Measurements from ENCODE around the gene TEX9. TPM values are rescaled to one million over a fixed set of nuclear protein-coding genes. Genes with fewer than 3 reads are reported as not detected.

The TEX9 gene
- total RNA-seq, 1 experiment from 2014 or later, result 1.2 TPM

DNA sequence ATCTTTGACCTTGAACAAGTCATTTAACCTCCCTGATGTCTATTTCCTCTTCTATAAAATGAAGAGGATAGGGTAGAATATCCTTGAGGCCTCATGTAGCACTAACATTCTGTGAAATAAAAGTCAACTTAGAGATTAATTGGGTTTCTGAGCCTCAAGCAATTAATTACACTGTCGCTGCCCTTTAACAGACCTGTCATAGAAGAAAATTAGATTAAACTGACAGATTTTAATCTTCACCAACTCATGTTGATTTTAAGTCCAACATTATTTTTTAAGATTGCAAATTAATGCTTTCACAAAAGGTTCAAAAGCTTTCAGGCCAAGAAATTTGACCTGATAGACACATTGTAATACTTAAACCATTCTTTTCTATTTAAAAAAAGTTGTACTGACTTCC is 107.8 kb downstream of the TEX9 start:
- Histone ChIP-seq H3K9me3 (replicated peaks) (no peaks in the 10 kb centered on the region), H3K4me1 (replicated peaks) (no peaks in the 10 kb centered on the region), H3K4me3 (no peak overlapping the region)

DNA sequence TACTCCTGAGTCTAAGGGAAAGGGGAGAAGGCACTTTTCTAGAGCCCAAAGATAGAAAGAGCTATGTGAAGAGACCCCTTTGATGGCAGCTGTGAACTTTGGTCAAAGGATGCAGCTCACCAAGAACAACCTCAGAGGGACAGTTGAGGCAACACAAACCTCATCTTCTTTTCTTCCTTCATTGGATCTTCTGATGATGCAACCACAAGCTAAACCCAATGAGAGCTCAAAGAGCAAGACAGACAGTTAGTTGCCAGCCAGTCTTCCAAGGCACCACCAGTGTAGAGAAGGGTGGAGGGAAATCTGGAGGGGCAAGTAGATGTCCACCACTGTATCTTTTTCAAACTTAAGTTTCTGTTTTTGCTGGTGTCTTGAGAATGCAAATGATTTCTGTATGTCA is 110.1 kb downstream of the TEX9 start:
- Histone ChIP-seq H3K36me3 (no peaks in the 10 kb centered on the region), H3K4me3 (no peak overlapping the region), H3K27me3 (replicated peaks) (no peaks in the 10 kb centered on the region), H3K27ac (no peak overlapping the region), H3K9me3 (replicated peaks) (no peaks in the 10 kb centered on the region), H3K4me1 (replicated peaks) (no peaks in the 10 kb centered on the region)
- DNase-seq (ENCODE audit: low read depth in 1 of 2, low spot score in 2 of 2), result no peak

More for the DNA sequence above, 107.8 kb downstream of the TEX9 start:
- H3K27ac ChIP-seq, result no peak overlapping the region
- H3K27me3 ChIP-seq (replicated peaks), result no peaks in the 10 kb centered on the region
- H3K36me3 ChIP-seq, result no peaks in the 10 kb centered on the region
- no peak for DNase-seq (ENCODE audit: low read depth in 1 of 2, low spot score in 2 of 2)

Other genes starting within 250 kb of the TEX9 start
- 4.2 and 5.5 TPM in 2 replicates for gene RFX7, start 121.5 kb upstream of the TEX9 start, total RNA-seq (2014; rRNA removed; shearing (Covaris generic))
- gene MNS1, start 99.7 kb downstream of the TEX9 start, total RNA-seq (2014; rRNA removed; shearing (Covaris generic)), result 8.4 and 10.1 TPM in 2 replicates